ENCODE data around the gene BEX5. TPM values are rescaled to one million over a fixed set of nuclear protein-coding genes. Genes with fewer than 3 reads are reported as not detected.

BEX5 gene
- 1 to 10 TPM; 1.9 to 8.8 TPM for total RNA-seq
- 10 to 100 TPM in 1 of 2 donors, 1 to 10 TPM in 1; 4.9 to 11.7 TPM for polyA plus RNA-seq
- long read RNA-seq, donor 1, partial matches to known transcripts = 0 of 1 reads
- long read RNA-seq, donor 1, other reads (novel, unspliced or antisense) = 0 of 1 reads
- long read RNA-seq, donor 2 = 0 reads
- long read RNA-seq, donor 3, partial matches to known transcripts = 0 of 2 reads
- long read RNA-seq, donor 3, other reads (novel, unspliced or antisense) = 0 of 2 reads
- long read RNA-seq, donor 4, partial matches to known transcripts = 0 of 1 reads
- long read RNA-seq, donor 4, other reads (novel, unspliced or antisense) = 0 of 1 reads
- long read RNA-seq, donor 5, partial matches to known transcripts = 0 of 3 reads
- long read RNA-seq, donor 5, other reads (novel, unspliced or antisense) = 0 of 3 reads

GRCh38 chrX:102155806-102156179, at the start of gene BEX5:
Gene BEX5 (minus strand): TSS chrX:102155977. CDS start chrX:102154265, 1,712 bp downstream.
- peak; percentile 93 for ATAC-seq (ENCODE audit: insufficient read depth, low FRiP score)
- H3K27ac ChIP-seq (ENCODE audit: low read depth in 1 of 2, low read length in 1 of 2) = peak within 1 kb of the TSS in 1 of 2 donors; percentile 68
- WGBS, 2 donors = 0 to 21% methylated on average over 15 of the region's 15 CpGs

DNA sequence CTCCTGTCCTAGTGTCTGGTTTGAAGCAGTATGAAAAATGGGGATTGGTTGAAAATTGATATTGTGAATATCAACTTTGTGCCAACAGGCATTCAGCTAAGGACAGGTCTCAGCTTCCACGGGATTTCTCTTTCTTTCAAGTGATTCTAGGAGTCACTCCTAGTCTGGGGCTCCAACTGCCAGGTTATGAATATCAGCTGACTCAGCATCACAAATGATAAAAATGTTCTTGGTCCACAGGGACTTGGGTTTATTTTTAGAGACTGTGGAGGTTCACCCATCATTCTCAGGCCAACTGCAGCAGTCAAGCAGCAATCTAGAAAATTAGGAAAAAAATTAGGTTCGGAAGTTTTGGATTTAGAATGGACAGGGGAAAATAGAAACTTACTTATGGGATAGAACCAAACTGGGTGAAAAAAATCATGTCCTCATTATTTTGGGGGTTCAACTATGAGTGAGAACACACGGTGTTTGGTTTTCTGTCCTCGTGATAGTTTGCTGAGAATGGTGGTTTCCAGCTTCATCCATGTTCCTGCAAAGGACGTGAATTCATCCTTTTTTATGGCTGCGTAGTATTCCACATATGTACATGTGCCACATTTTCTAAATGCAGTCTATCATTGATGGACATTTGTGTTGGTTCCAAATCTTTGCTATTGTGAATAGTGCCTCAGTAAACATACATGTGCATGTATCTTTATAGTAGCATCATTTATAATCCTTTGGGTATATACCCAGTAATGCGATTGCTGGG, 30.4 kb upstream of the BEX5 start:
- DNase-seq (no peak), ATAC-seq (ENCODE audit: insufficient read depth, low FRiP score) (no peak)
- Histone ChIP-seq H3K27ac (ENCODE audit: low read depth in 1 of 2, low read length in 1 of 2) (no peak overlapping the region), H3K9ac (ENCODE audit: insufficient read depth in 1 of 2, low read length in 2 of 2) (no peak overlapping the region), H3K4me1 (ENCODE audit: control insufficient read depth in 5 of 5, insufficient read depth in 5 of 5, low read length in 5 of 5) (no peaks in the 10 kb centered on the region), H3K36me3 (ENCODE audit: control insufficient read depth in 4 of 4, insufficient read depth in 4 of 4, low read length in 4 of 4) (no peaks in the 10 kb centered on the region), H3K9me3 (ENCODE audit: control insufficient read depth in 4 of 4, insufficient read depth in 3 of 4, low read length in 3 of 4) (peaks cover 0 to 4% (median 0%) of the 10 kb centered on the region in 4 donors), H3K27me3 (ENCODE audit: control insufficient read depth in 3 of 3, insufficient read depth in 3 of 3, low read length in 2 of 3) (no peaks in the 10 kb centered on the region), H3K4me3 (no peak overlapping the region)
- WGBS, 2 donors = 66 to 78% methylated on average over 7 of the region's 7 CpGs
- TF ChIP-seq, protein P1, sequence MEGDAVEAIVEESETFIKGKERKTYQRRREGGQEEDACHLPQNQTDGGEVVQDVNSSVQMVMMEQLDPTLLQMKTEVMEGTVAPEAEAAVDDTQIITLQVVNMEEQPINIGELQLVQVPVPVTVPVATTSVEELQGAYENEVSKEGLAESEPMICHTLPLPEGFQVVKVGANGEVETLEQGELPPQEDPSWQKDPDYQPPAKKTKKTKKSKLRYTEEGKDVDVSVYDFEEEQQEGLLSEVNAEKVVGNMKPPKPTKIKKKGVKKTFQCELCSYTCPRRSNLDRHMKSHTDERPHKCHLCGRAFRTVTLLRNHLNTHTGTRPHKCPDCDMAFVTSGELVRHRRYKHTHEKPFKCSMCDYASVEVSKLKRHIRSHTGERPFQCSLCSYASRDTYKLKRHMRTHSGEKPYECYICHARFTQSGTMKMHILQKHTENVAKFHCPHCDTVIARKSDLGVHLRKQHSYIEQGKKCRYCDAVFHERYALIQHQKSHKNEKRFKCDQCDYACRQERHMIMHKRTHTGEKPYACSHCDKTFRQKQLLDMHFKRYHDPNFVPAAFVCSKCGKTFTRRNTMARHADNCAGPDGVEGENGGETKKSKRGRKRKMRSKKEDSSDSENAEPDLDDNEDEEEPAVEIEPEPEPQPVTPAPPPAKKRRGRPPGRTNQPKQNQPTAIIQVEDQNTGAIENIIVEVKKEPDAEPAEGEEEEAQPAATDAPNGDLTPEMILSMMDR (IDR thresholded peaks at IDR 0.05; ENCODE audit: control extremely low read depth, extremely low read depth) = no peak

More at GRCh38 chrX:102155806-102156179, at the start of gene BEX5:
- peaks cover 0 to 21% (median 10%) of the 10 kb centered on the region in 3 donors for H3K27me3 ChIP-seq (ENCODE audit: control insufficient read depth in 3 of 3, insufficient read depth in 3 of 3, low read length in 2 of 3)
- H3K4me1 ChIP-seq (ENCODE audit: control insufficient read depth in 5 of 5, insufficient read depth in 5 of 5, low read length in 5 of 5) = no peaks in the 10 kb centered on the region
- peak within 1 kb of the TSS in 1 of 2 donors; percentile 46 for H3K9ac ChIP-seq (ENCODE audit: insufficient read depth in 1 of 2, low read length in 2 of 2)
- no peaks in the 10 kb centered on the region for H3K36me3 ChIP-seq (ENCODE audit: control insufficient read depth in 4 of 4, insufficient read depth in 4 of 4, low read length in 4 of 4)
- H3K4me3 ChIP-seq = peak within 1 kb of the TSS; percentile 41
- peak; percentile 13 to 69 (median 55) for DNase-seq
- TF ChIP-seq, protein P1 (IDR thresholded peaks at IDR 0.05; ENCODE audit: control extremely low read depth, extremely low read depth) = no peak
- H3K9me3 ChIP-seq (ENCODE audit: control insufficient read depth in 4 of 4, insufficient read depth in 3 of 4, low read length in 3 of 4) = peaks cover 0 to 7% (median 0%) of the 10 kb centered on the region in 4 donors

GRCh38 chrX:102154900-102155805, 624 bp downstream of the BEX5 start:
- TF ChIP-seq, protein P1 (IDR thresholded peaks at IDR 0.05; ENCODE audit: control extremely low read depth, extremely low read depth) = no peak
- H3K27ac ChIP-seq (ENCODE audit: low read depth in 1 of 2, low read length in 1 of 2) = peak overlapping the region in 1 of 2 donors; percentile 68
- H3K4me3 ChIP-seq = peak overlapping the region; percentile 41
- H3K9me3 ChIP-seq (ENCODE audit: control insufficient read depth in 4 of 4, insufficient read depth in 3 of 4, low read length in 3 of 4) = peaks cover 0 to 7% (median 0%) of the 10 kb centered on the region in 4 donors
- peak; percentile 43 for ATAC-seq (ENCODE audit: insufficient read depth, low FRiP score)
- 2 to 34% methylated on average over 30 to 32 of the region's 32 CpGs for WGBS, 2 donors
- no peaks in the 10 kb centered on the region for H3K36me3 ChIP-seq (ENCODE audit: control insufficient read depth in 4 of 4, insufficient read depth in 4 of 4, low read length in 4 of 4)
- DNase-seq = peak in 2 of 3 donors; percentile 1 to 4
- H3K9ac ChIP-seq (ENCODE audit: insufficient read depth in 1 of 2, low read length in 2 of 2) = peak overlapping the region in 1 of 2 donors; percentile 46
- H3K4me1 ChIP-seq (ENCODE audit: control insufficient read depth in 5 of 5, insufficient read depth in 5 of 5, low read length in 5 of 5) = no peaks in the 10 kb centered on the region
- peaks cover 0 to 21% (median 10%) of the 10 kb centered on the region in 3 donors for H3K27me3 ChIP-seq (ENCODE audit: control insufficient read depth in 3 of 3, insufficient read depth in 3 of 3, low read length in 2 of 3)

Measured in lung (tissue), 16 donors.